Suppressor macrophage (primary cell): ENCODE measurements around the gene PISD.

Source experiments
- DNase-seq, 4 experiments: peaks; one replicate each; pipeline ENCODE4 v3.0.0-alpha.2; 2020 to 2022

Gene PISD

DNA sequence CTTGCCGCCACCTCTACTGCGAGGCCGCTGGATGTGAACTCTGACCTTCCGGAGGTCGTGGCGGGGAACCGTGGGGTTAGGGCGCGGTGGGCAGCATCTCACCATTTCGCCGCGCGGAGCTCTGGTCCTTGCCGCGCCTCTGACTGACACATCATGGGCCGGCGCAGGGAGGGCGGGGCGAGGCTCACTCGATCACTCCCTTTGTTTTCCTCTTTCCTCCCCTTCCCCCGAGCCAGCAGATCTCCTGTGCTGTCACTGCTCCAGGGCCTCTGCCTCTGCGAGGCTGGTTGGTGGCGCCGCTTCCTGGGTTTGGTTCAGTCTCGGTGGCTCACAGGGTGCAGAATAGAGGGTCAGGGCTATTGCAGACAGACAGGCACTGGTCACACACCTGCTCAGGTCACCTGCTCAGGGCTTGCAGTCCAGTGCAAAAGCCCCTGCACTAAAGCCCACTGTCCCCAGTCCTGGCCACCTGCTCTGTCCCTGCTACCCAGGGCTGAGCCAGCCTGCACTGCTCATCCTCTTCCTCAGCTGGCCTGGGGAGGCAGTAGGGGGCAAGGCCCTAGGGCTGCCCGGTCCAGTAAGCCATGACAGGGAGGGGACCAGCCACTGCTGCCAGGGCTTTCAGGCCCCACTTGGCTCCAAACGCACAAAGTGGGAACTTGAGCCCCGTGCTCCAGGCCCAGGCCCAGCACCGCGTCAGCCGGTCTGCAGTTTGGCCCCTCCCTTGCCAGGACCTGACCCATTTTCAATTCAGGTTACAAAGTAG lies 36.2 kb downstream of the PISD start:
- DNase-seq, result no peak

DNA sequence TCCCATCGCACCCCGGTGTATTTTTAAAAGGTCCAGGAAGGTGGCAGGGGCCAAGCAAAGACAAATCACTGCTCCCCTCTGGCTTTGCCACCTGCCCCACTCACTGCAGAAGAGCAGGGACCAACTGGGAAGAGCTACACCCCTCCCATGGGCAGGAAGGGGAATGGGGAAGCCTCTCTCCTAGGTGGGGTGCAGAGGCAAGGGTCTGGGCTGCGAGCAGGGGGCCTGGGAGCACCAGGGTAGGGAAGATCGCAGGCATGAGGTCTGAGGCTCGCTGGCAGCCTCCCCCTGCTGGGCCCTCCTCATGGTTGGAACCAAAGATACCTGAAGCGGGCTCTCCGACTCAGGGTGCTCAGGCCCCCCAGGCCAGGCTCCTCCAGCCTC lies 36.8 kb downstream of the PISD start:
- no peak for DNase-seq

DNA sequence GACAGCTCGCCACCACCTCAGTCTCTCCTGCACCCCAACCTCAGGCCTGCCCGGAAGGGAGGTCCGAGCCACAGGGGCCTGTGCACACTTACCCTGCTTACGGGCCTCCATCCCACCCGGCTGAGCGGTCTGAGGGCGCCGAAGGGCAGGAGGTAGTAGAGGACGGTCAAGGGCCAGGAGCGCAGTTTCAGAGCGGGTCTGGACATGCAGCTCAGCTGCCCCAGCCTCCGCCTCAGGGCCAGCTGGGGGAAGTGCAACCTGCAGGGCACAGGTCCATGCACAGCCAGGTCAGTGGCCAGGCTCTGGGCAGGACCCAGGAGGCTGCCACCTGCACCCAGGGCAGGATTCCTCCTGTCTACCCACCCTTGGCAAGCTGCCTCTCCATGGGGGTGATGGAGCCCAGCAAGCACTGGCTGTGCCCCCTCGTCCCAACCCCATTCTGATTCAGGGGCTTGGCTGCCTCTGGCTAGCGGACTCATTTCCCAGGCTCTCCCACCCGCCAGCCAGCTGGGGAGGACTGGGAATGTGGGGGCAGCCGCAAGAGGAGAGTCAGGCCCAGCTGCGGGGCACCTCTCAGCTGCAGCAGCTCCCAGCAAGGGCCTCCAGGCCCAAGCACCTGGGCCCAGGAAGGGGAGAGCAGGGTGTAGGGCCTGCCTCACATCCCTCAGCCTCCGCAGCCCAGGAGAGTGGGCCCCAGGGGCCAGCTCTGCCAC lies 38.3 kb downstream of the PISD start:
- no peak for DNase-seq

DNA sequence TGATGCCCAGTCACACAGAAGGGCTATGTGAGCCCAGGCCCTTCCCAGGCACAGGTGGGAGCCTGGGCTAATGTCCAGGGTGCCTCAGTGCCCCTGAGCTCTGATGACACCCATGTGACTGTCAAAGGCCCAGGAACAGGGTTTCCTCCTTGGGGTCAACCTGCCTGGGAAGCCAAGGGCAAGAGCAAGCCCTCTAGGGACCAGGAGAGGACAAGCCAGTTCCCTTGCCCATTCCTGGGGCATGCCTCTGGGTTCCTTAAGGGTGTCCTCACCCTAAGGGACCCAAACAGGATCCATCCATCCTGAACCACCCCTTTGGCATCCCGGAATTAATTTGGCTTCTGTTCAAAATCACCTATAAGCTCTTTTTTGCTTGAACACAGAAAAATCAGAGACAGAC lies 39.0 kb downstream of the PISD start:
- DNase-seq, result no peak

DNA sequence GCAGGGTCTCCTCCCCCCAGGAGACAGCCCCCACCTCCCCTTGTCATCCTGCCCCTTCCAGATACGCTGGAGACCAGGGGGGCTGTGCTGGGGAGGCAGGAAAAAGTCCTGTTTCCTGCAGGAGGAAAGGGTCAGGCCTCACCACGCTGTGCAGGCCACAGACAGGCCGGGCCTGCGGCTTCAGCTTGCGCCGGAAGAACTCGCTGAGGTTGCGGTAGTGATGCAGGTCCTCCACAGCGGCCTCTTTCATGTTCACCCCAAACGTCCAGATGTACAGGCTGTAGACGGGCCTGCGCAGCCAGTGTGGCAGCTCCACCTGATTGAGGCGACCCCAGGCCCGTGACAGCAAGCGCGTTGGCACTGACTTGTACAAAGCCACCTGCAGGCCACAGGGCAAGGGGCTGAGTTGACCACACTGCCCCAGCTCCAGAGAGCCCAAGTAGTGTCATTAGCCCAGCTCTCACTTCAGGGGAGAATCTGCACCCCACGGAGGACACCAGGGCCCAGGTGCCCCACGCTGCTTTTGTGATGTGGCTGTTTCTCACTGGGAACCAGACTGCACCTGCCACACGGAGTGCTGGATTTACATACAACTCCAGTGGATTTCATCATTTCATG lies 40.4 kb downstream of the PISD start:
- DNase-seq, result no peak

DNA sequence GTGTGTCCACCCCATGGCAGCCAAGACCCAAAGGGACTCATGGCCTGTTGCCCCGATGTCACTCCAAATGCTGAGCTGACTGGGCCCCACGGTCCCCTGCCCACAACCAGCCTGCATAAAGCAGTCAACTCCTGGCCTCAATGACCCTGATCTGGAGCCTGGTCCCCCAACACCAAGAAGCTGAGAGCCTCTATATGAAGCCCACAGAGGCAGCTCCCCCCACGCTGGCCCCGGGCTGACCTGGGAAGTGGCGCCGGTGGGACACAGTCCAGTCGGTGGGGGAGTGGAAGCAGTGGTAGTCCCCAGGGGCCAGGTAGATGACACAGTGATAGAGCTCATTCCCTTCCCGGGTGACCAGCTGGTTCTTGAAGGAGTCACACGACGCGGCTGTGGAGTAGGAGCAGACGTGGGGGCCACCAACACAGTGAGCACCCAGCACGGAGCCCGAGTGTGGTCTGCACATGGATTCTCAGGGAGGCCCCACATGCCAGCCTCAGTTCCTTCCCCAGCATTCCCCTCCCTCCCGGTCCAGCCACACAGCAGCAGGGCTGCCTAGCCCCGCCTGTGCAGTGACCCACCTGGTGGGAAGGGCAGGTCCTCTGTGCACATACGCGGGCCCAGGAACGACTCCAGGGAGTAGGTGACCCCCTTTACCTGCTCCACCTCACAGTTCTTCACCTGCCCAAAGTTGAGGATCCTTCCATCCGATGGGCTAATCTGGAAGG lies 41.1 kb downstream of the PISD start:
- DNase-seq, result no peak

DNA sequence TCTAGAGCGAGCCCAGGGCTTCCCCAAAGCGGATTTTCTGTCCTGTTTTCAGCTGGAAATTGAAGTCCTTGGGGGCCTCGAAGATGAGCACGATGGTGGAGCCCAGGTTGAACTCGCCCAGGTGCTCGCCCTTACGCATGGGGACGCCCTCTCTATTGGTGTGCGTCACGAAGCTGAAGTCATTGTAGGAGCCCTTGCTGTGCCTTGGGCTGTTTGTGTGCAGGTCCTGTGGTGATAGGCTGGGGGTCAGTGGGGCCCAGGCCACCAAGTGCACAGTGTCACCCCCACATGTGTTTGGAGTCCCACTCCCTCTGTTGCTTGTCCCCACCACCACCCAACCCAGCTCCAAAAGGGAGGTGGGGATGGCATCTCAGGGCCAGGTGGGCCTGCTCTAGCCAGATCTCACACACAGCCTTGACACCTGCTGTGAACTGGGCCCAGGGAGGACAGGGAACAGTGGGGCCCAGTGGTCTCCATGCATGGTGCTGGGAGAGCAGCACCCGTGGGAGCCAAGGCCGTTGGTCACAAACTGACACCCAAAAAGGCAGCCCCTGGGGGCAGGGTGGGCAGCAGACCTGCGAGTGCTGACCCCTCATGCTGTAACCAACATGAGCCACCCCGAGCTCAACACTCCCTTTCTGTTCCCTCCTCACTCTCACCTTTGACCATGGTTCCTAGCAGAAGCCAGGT lies 42.3 kb downstream of the PISD start:
- no peak for DNase-seq

DNA sequence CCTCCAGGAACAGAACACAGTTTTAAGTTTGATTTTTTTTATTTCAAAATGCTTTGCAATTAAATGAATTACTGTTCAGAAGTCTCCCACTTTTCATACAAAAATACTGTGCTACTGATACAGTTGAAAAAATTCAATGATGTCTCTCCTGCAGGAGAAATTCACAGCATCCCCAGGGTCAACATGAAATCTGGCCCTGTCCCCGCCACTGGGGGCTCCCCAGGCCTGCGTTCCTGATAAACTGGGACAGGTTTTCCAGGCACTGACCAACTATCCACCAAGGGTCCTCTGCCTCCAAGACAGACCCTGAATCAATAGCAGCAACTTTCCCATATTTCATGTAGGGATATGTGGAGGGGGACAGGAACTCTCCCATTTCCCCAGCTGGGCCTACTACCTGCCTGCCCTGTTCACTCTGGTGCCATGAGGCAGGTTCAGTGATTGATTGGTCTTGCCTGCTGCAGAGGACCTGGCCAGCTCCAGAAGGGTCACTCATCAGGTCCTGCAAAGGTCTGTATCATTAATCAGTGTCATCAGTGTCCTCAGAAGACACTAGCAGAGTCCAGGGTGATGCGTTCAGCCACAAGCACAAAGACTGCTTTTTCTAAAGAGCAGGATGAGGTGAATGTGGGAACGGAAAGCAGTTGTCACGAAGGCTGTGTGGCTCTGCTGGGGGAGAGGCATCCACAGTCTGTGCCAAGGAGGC lies 43.4 kb downstream of the PISD start:
- no peak for DNase-seq

DNA sequence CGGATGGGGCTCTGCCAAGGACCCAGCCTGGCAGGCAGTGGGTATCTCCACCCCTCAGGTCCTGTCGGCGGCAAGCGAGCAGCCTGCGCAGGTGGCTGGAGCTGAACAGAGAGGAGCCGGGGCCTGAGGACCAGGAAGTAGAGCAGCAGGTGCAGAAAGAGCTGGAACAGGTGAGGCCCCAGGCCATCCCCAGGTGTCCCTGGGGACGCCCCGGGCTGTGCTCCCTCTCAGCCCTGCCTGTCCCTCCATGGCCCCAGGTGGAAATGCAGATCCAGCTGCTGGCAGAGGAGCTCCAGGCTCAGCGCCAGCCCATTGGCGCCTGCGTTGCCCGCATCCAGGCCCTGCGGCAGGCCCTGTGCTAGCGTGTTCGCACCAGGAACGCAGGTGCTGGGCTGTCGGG lies 44.0 kb downstream of the PISD start:
- DNase-seq, result no peak

DNA sequence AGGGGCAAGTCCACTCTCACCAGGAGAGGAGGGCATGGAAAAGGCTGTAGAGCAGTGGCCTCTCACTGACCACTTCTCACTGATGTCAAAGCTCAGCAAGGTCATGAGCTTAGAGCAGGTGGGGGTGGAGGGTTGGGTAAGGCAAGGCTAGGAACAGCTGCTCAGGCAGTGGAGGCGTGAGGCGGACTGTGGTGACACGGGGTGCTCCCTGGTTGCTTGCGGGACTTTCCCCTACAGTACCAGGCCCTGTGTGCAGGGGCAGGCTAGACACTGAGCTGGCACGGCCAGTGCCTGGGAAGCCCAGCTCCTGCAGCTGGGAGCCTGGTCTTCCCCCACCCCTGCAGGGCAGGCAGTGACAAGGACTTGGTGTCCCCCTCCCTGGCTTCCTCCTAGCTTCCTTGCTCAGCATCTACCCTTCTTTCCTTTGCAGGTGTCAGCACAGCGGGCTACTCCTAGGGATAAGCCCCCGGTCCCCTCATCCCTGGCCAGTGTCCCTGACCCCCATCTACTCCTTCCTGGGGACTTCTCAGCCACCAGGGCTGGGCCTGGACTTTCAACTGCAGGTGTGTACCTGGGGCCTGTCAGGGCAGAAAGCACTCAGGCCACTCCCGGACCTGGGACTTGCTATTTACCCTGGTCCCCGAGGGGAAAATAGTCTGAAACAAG lies 45.6 kb downstream of the PISD start:
- peak; percentile 83 to 92 (median 86) for DNase-seq

DNA sequence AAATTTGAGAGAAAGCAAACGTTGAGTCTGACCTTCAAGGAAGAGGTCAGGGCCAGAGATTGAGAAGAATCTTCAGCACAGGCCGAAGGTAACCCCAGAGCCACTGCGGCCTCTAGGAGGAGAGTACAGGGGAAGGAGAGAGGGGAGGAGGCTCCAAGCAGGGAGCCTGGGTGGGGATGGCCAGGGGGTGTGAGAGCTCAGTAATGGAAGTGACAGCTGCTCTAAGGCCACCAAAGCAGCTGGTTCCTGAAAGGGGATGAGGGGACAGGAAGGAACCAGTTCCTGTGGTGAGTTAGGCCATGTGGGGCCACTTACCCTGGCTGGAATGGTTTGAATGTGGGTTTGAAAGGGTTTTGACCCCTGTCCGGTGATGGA lies 46.1 kb downstream of the PISD start:
- DNase-seq, result no peak

DNA sequence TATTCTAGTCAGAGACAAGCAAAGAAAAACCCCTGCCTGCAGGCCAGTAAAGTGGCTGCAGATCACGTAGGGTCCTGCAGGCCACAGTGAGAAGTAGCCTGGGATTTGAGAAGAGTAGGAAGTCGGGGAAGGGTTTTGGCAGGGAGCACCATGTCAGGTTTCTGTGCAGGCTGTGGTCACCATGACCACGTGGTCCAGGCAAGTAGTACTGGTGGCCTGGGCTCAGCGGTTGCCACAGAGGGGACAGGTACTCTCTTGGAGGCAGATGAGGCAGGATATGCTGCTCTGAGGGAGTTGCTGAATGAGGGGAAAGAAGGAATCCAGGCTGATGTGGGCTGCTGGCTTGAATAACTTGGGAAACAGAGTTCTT lies 46.5 kb downstream of the PISD start:
- DNase-seq, result peak; percentile 29 to 54 (median 47)

DNA sequence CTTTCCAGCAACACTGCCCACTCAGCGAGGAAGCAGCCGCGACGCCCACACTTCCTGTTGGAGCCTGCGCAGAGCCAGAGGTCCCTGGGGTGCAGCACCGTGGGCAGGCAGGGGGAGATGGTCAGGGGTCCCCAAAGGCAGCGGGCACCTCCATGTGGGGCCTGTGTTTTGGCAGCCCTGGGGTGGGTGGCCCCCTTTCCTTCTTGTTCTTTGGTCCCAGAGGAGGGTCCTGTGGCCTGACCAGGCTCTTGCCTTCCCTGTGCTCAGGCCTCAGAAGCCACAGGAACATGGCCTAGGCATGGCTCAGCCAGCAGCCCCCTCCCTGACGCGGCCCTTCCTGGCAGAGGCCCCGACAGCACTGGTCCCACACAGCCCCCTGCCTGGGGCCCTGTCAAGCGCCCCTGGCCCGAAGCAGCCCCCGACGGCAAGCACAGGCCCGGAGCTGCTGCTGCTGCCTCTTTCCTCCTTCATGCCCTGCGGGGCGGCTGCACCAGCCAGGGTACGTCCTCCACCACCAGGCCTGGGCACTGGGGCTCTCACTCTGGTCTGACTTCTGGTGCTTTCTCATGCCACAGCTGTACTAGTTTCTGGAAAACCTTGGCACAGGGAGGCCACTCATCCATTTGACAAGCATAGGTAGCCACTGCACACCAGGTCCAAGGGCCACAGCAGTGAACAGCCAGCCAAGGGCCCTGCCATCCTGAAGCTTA lies 47.1 kb downstream of the PISD start:
- peak; percentile 14 to 65 (median 44) for DNase-seq

DNA sequence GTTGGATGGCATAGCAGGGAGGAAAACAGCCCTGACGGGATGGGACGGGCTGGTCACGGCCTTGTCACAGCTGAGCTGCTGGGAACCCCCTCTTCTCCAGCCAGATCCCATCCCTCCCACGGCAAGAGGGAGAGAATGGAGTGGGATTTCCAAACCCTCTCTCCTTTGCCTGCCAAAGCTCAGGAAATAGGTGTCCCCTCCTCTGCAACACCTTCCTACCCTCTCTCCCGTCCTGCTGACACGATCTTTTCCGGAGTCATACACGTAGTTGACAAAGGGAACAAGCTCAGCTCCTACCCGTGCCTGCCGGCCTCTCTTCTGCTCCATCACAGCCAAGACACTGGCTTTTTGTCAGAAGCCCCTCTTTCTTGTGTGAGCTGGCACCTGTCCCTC lies 48.1 kb downstream of the PISD start:
- no peak for DNase-seq

DNA sequence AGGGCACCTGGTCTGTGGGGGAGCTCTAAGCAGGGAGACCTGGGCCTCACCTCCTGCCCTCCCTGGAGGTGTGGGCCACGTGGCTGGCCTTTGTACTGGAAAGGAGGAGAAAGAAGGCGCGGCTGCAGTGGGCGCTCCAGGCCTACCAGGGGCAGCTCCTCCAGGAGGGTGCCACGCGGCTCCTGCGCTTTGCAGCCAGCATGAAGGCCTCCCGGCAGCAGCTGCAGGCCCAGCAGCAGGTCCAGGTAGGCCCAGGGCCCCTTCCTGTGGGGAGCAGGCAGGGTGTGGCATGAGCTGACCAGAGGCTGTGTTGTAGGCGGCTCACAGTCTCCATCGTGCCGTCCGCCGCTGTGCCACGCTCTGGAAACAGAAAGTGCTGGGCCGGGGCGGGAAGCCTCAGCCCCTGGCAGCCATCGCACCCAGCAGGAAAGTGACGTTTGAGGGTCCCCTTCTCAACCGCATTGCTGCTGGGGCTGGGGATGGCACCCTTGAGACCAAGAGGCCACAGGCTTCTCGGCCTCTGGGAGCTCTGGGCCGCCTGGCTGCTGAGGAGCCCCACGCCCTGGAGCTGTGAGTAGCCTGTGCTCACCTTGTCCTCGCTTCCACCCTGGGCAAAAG lies 48.6 kb downstream of the PISD start:
- no peak for DNase-seq

DNA sequence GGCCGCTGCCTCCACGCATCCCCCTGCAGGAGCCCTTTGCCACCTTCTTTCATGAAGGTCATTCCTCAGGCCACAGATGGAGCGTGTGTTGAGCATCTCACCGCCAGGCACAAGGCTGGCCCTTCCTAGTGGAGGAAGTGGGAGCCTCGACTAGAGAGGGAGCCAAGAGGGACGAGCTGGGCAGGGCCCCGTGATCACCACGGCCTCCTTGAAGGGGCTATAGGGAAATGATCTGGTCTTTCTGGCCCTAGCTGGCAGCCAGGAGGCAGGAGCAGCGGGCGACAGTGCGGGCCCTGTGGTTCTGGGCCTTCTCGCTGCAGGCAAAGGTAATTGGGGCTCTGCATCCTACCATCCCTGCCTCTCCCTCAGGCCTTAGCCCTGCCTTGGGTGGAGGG lies 49.1 kb downstream of the PISD start:
- no peak for DNase-seq

DNA sequence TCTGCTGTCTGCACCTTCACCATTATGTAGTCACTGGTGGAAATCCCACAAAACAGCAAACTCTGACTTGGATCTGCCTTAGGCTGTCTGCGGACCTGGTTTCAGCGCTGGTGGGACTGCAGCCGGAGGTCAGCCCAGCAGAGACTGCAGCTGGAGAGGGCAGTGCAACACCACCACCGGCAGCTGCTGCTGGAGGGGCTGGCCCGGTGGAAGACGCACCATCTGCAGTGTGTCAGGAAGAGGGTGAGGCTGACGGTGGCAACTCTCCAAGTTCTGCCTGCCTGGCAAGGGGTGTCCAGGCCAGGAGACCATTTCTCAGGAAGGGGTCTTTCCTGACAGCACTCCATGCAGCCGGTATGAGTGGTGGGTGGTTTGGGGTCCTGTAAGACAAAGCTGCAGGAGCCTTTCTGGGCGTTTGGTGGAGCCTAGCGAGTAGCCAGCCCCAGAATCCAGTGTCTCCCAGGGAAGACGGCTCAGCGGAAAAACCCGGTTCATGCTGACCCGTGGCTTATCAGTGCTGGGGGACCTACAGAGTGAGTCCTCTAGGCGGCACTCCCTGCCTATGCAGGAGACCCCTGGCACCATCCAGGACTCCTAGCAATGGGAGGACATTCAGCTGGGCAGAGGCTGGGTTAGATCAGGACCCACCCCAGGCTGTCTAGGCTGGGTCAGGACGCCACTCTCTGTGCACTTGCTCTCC lies 50.8 kb downstream of the PISD start:
- peak in 1 of 4 experiments; percentile 1 for DNase-seq

DNA sequence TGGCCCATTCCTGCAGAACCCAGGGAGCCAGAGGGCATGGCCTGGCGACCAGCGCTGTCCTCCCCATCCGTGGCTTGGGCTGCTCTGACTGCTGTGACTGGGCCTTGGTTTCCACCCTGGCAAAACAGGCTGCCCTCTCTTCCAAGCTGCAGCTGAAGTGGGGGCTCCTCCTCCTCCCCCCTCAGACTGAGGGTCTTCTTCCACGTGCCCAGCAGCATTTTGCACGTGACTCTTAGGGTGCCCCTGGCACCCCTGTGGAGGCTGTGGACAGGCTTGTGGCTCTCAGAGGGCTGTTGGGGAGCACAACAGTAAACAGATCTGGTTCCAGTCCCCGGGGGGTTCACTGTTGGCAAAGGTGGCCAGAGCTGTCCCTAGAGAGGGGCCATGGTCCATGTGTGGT lies 51.4 kb downstream of the PISD start:
- DNase-seq, result peak in 1 of 4 experiments; percentile 1

DNA sequence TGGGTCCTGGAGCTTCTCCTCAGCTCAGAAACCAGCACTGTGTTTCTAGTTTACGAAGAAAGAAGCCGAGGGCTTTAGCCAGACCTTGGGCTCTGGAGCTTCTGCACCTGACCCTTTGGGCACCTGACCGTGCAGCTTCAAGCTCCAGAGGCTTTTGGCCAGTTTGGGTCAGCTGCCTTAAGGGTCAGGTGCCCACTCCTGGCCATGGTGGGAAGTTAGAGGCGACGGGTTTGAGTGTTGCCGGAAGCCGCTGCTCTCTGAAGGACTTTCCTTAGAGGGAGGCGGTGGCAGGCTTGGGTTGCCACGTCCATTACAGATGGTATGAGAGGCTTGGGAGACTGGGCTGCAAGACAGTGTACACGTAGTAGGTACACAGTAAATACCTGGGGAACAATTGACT lies 52.3 kb downstream of the PISD start:
- DNase-seq, result peak in 1 of 4 experiments; percentile 0

DNA sequence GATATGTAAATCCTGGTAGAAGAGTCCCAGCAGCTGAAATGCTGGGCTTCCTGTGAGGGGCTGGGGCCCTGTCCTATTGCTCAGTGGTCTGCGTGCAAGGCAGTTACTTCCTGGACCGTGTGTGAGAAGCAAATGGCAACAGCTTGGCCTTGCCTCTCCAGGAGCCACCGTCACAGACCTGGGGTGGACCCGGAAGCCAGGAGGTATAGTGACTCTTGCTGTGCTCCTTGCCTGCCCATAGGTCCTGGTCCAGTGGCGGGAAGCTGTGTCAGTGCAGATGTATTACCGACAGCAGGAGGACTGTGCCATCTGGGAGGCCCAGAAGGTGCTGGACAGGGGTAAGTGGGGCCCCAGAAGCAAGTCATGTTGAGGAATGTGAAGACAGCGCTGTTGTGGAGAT lies 54.3 kb downstream of the PISD start:
- peak in 1 of 4 experiments; percentile 1 for DNase-seq
